ACC112 (cell line): ENCODE data around the gene SRBD1.

ENCODE experiments used
- H2AFZ ChIP-seq: fragments of 200-600 bp; sonication (generic); one replicate; pipeline ENCODE4 v1.6.0; 2017; ENCODE audit warnings: antibody characterized with exemption, low read length; ENCODE audit not compliant: unreplicated experiment
- H3K27ac ChIP-seq: fragments of 200-600 bp; sonication (generic); 2 replicates; pipeline ENCODE4 v1.5.1; 2014; ENCODE audit warnings: low read depth, mild to moderate bottlenecking, antibody characterized with exemption, low read length, moderate library complexity
- H3K27me3 ChIP-seq: fragments of 200-600 bp; sonication (generic); 2 replicates; pipeline ENCODE4 v1.6.1; 2014; ENCODE audit warnings: mild to moderate bottlenecking, antibody characterized with exemption, low read length, moderate library complexity, mixed read lengths; ENCODE audit not compliant: insufficient read depth
- H3K36me3 ChIP-seq: fragments of 200-600 bp; sonication (generic); 2 replicates; pipeline ENCODE4 v1.6.1; 2016; ENCODE audit warnings: mild to moderate bottlenecking, antibody characterized with exemption, low read length, moderate library complexity, mixed read lengths; ENCODE audit not compliant: insufficient read depth
- H3K4me1 ChIP-seq: fragments of 200-600 bp; sonication (generic); one replicate; pipeline ENCODE4 v1.6.1; 2016; ENCODE audit warnings: low read length, mixed read lengths; ENCODE audit not compliant: insufficient read depth, unreplicated experiment, control insufficient read depth
- H3K4me3 ChIP-seq: fragments of 200-600 bp; sonication (generic); 2 replicates; pipeline ENCODE4 v1.5.1; 2014; ENCODE audit warnings: mild to moderate bottlenecking, low read depth, low read length
- H3K79me2 ChIP-seq: fragments of 200-600 bp; sonication (generic); one replicate; pipeline ENCODE4 v1.6.0; 2016; ENCODE audit warnings: low read length; ENCODE audit not compliant: control insufficient read depth, unreplicated experiment, insufficient read depth

The SRBD1 gene

DNA sequence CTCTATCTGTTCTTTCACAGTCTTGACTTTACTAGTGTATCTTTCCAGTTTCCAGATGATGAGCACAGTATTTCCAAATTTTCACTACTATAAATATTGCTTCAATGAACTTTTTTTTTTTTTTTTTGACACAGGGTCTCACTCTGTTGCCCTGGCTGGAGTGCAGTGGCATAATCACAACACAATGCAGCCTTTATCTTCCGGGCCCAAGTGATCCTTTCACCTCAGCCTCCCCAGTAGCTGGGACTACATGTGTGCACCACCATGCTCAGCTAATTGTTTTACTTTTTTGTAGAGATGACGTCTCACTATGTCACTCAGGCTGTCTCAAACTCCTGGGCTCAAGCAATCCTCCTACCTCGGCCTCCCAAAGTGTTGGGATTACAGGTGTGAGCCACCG is 142.8 kb downstream of the SRBD1 start:
- H3K36me3 ChIP-seq, result no peaks in the 10 kb centered on the region
- H3K4me1 ChIP-seq, result peaks cover 17% of the 10 kb centered on the region
- no peak overlapping the region for H3K27ac ChIP-seq
- H3K79me2 ChIP-seq, result no peaks in the 10 kb centered on the region
- H2AFZ ChIP-seq, result no peak overlapping the region
- no peaks in the 10 kb centered on the region for H3K27me3 ChIP-seq
- no peak overlapping the region for H3K4me3 ChIP-seq

DNA sequence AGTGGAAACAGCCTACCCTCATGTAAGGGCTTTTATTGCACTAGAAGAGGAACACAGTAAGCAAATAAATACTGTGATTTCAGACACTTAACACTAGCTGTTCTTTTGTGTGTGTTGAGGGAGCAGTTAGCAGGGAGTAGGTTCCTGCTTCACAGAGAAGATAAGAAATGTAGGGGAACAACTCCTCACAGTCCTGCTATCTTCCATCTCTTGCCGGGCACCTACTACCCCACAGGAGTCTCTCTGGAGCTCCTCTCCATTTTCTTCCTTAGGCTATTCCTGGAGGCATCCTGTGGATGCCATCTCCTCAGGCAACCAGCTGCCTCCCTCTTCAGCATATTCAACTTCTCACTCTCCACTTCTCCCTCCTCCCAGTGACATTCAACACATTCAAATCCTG is 145.0 kb downstream of the SRBD1 start:
- no peaks in the 10 kb centered on the region for H3K36me3 ChIP-seq
- H3K27ac ChIP-seq, result no peak overlapping the region
- no peaks in the 10 kb centered on the region for H3K79me2 ChIP-seq
- no peaks in the 10 kb centered on the region for H3K27me3 ChIP-seq
- no peak overlapping the region for H2AFZ ChIP-seq
- peaks cover 15% of the 10 kb centered on the region for H3K4me1 ChIP-seq
- H3K4me3 ChIP-seq, result no peak overlapping the region

DNA sequence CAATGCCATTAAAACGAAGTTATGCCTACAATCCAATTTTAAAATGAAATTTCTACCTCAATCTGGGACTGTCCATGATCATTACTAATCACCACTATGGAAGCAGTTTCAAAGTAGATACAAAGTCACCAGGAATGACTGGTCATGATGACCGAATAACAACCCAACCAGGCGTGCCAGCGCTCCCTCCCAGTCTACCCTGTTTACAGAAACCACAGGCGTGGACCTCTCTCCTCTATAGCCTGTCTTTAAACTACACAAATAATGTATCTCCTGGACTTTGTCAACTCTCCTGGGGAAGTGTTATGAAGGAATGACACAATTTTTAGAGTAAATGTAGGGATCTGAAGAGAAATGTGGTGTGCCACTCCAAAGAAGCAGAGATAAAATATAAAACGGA is 150.2 kb downstream of the SRBD1 start:
- H3K27ac ChIP-seq, result no peak overlapping the region
- H3K27me3 ChIP-seq, result no peaks in the 10 kb centered on the region
- H3K4me3 ChIP-seq, result no peak overlapping the region
- H2AFZ ChIP-seq, result no peak overlapping the region
- no peaks in the 10 kb centered on the region for H3K79me2 ChIP-seq
- H3K36me3 ChIP-seq, result no peaks in the 10 kb centered on the region
- peaks cover 16% of the 10 kb centered on the region for H3K4me1 ChIP-seq

DNA sequence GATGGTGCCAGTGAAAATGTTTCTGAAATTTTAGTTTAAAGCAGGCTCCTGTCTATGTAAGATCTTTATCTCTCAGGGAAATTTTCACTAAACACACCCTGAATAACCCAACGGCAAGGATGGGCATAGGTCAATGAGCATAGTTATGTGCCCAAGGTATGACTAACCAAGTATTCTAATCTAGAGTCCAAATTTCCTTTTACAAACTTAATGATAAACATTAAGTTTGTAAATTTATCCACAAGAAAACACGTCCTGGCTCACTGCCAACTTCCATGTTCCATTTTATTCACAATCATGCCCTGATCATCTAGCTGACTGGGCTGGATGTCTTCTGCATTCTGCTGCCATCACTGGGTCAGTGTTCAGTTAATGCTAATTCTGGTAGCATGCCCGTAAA is 151.2 kb downstream of the SRBD1 start:
- Histone ChIP-seq H3K27ac (no peak overlapping the region), H3K4me3 (no peak overlapping the region), H2AFZ (no peak overlapping the region), H3K4me1 (peaks cover 16% of the 10 kb centered on the region), H3K27me3 (no peaks in the 10 kb centered on the region), H3K79me2 (no peaks in the 10 kb centered on the region), H3K36me3 (no peaks in the 10 kb centered on the region)

DNA sequence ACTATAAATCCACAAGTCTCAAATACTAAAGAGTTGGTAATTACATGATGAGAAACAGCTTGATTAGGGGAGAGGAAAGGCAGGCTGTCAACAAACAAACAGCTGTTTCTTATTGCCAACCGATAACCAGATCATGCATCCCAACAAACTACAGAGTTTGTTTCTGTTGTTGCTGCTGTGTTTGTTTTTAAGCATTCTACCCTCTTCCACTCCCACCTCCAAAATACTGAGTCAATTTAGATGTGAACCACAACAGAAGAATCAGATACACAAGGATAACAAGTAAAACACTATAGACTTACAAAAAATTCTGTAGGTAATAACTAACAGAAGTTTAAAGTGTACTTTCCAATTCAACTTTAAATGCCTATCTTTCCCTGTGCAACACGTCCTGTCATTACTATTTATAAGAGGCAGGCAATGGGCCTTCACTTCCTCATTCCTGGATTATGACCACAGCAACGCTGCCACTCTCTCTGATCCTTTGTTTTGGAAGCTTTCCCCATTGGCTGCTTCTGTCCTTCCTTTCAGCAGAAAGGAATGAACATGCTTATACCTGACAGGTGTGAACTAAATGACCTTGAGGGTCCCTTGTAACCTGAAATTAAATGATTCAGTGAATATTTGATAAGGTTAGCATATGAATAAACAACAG is 152.0 kb downstream of the SRBD1 start:
- Histone ChIP-seq H3K4me1 (peaks cover 16% of the 10 kb centered on the region), H3K27me3 (no peaks in the 10 kb centered on the region), H3K27ac (no peak overlapping the region), H3K79me2 (no peaks in the 10 kb centered on the region), H3K36me3 (no peaks in the 10 kb centered on the region), H3K4me3 (no peak overlapping the region), H2AFZ (peak overlapping the region; percentile 38)

DNA sequence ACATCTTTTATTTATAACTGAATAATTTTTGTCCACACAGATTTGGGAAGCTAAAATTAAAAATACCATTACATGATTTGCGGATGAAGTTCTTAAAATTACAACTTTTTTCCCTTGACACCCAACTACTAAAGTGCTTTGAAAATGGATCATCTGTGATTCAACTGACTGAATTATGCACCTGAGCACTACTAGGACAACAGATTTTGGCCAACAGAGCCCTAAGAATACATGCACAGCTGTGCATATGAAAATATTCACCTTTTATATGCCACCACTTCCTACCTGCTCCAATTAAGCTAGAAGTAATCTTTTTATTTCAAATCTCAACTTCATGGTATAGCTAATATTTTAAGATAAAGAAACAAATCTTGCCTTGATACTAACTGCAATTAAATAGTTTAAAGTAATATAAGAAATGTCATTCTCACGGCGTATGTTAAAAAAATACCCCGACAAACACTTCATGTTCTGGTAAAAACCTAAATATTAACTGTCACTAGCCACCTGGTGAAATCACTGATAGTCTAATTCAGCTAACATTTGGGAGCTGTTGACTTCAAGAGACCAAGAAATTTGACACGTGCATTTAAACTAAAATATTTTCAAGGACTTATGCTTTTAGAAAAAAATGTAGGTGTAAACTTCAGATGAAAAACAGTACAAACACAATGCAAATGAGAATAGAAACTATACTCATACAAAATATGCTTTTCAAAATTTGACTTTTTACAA is 153.7 kb downstream of the SRBD1 start:
- Histone ChIP-seq H3K27me3 (no peaks in the 10 kb centered on the region), H3K79me2 (no peaks in the 10 kb centered on the region), H3K27ac (no peak overlapping the region), H3K4me3 (no peak overlapping the region), H3K36me3 (no peaks in the 10 kb centered on the region), H2AFZ (no peak overlapping the region), H3K4me1 (peaks cover 27% of the 10 kb centered on the region)

DNA sequence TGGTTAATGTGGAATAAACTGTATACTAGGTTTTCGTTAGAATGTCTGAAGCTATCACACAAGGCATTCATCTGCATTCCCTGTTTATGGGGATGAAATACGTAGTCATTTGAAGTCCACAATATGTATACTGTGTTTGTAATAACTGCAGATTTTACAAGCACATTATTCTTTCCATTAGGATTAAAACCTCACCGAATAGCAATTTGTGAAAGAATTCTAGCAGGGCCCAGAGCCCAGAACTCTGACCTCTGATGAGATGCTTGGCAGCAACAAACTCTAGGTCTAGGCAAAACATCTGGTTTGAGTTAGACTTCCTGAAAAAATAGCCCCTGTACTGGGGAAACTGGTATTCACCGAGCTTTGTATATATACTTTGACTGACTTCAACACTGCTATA is 158.2 kb downstream of the SRBD1 start:
- H2AFZ ChIP-seq, result no peak overlapping the region
- H3K27me3 ChIP-seq, result no peaks in the 10 kb centered on the region
- H3K79me2 ChIP-seq, result no peaks in the 10 kb centered on the region
- H3K4me1 ChIP-seq, result peaks cover 12% of the 10 kb centered on the region
- H3K4me3 ChIP-seq, result no peak overlapping the region
- H3K27ac ChIP-seq, result peak overlapping the region; percentile 47
- no peaks in the 10 kb centered on the region for H3K36me3 ChIP-seq

DNA sequence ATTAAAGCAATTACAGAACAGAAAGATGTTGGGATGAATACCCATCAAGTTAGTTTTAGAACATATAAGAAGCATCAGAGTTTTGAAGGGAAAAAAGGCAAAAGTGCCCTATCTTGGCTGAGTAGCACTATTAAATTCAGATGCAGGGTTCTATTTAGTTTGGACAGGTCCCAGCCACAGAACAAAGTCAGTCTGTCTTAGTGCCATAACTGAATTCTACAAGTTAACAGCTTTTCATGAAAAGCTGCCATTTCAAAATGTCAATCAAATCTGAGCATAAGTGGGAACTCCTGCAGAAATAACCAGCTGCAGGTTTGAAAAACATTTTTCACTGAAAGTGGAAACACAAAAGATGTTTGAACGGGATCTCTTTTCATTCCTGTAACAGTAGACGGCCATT is 160.4 kb downstream of the SRBD1 start:
- Histone ChIP-seq H3K79me2 (no peaks in the 10 kb centered on the region), H3K27ac (no peak overlapping the region), H3K4me1 (peaks cover 15% of the 10 kb centered on the region), H2AFZ (no peak overlapping the region), H3K4me3 (no peak overlapping the region), H3K36me3 (peaks cover 4% of the 10 kb centered on the region; the same call in 1 of the 2 replicates), H3K27me3 (no peaks in the 10 kb centered on the region)

DNA sequence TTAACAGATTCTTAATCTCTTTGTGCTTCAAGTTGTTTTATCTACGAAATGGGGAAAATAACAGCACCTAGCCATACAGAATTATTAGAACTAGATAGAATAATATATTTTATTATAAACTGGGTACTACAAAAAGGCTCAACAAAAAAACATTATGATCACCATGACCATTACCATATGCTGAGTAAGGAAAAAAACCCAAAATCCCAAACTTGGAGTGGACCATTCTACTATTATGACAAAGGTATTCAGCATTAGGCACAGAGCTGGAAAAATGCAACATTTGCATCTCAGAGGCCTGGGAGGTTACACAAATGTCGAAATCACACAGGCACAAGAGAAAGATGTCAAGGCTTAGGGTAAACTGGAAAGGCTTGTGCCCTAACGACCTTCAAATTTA is 162.8 kb downstream of the SRBD1 start:
- H3K27me3 ChIP-seq, result no peaks in the 10 kb centered on the region
- no peak overlapping the region for H3K4me3 ChIP-seq
- H3K27ac ChIP-seq, result no peak overlapping the region
- H2AFZ ChIP-seq, result no peak overlapping the region
- H3K36me3 ChIP-seq, result peaks cover 4% of the 10 kb centered on the region; the same call in 1 of the 2 replicates
- no peaks in the 10 kb centered on the region for H3K79me2 ChIP-seq
- H3K4me1 ChIP-seq, result peaks cover 9% of the 10 kb centered on the region

DNA sequence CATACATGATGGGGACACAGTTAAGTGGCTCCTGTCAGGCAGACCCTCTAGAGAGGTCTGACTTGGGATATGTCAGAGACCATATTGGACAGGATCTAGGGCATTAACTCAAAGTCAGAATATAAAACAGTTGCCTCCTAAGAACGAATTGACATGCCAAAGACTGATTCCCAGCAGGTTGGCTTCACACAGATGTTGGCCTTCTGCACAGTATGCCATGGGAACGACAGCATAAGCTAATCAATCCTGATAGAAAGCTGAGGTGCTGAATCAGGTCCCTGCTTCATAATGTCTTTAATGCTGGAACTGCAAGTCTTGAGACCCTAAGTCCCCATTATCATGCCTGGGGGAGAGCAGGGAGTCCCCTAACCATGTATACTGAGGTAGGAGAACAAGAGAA is 165.1 kb downstream of the SRBD1 start:
- Histone ChIP-seq H3K27ac (no peak overlapping the region), H3K79me2 (no peaks in the 10 kb centered on the region), H3K27me3 (no peaks in the 10 kb centered on the region), H3K4me3 (no peak overlapping the region), H3K4me1 (peaks cover 3% of the 10 kb centered on the region), H3K36me3 (peaks cover 4% of the 10 kb centered on the region; the same call in 1 of the 2 replicates), H2AFZ (no peak overlapping the region)

DNA sequence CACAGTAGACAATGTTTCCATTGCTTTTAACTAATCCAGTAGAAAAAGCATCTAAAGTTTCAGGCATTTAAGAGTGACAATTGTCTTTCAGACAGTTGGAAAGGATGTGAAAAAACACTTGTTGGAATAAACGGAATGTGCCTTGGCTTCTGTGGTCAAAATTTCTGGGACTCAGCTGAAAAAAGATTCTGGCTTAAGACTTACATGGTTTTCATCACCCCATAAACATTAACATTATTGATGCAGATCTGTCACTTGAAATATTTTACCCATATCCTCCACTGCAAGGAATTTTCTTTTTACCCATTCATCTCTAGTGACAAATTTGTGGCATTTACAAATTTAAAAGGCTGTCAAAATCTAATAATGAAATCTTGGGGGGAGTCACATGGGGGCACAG is 166.0 kb downstream of the SRBD1 start:
- Histone ChIP-seq H3K4me3 (no peak overlapping the region), H3K79me2 (no peaks in the 10 kb centered on the region), H3K27me3 (no peaks in the 10 kb centered on the region), H3K4me1 (peaks cover 10% of the 10 kb centered on the region), H3K27ac (no peak overlapping the region), H2AFZ (no peak overlapping the region), H3K36me3 (peaks cover 4% of the 10 kb centered on the region; the same call in 1 of the 2 replicates)
